Mesothelial cell of epicardium (in vitro differentiated cells): ENCODE results near the gene CCDC34. TPM values are rescaled to one million over a fixed set of nuclear protein-coding genes. Genes with fewer than 3 reads are reported as not detected.

ENCODE experiments used
- DNase-seq, 2 experiments: peaks; one replicate each; pipeline ENCODE4 v3.0.0; 2021; ENCODE audit warnings: low spot score in 2 of 2; ENCODE audit not compliant: unreplicated experiment in 2 of 2
- H3K27ac Mint-ChIP-seq: 2 replicates; pipeline ENCODE4 v1.8.0; 2021; ENCODE audit warnings: mixed read lengths
- H3K27me3 Mint-ChIP-seq: 2 replicates; pipeline ENCODE4 v1.8.0; 2021; ENCODE audit warnings: low read depth, mixed read lengths
- H3K36me3 Mint-ChIP-seq: 2 replicates; pipeline ENCODE4 v1.8.0; 2021; ENCODE audit warnings: mixed read lengths
- H3K4me1 Mint-ChIP-seq: 2 replicates; pipeline ENCODE4 v1.8.0; 2021; ENCODE audit warnings: mixed read lengths
- H3K4me3 Mint-ChIP-seq: 2 replicates; pipeline ENCODE4 v1.8.0; 2021; ENCODE audit warnings: mild to moderate bottlenecking, moderate library complexity, mixed read lengths
- H3K9me3 Mint-ChIP-seq: 2 replicates; pipeline ENCODE4 v1.8.0; 2021; ENCODE audit warnings: mixed read lengths
- total RNA-seq: library from RNA; stranded (reverse); gene quantifications from 3 replicates; pipeline ENCODE4 v1.2.1, GENCODE V29; 2021
- TF ChIP-seq, protein P1 (sequence below): fragments of 200-600 bp; sonication (generic); IDR thresholded peaks from one replicate; pipeline ENCODE4 v1.5.0; 2021; ENCODE audit warnings: antibody characterized with exemption; ENCODE audit not compliant: unreplicated experiment

CCDC34 gene
- total RNA-seq, 1 donor from 2014 or later = 13.9 TPM

DNA sequence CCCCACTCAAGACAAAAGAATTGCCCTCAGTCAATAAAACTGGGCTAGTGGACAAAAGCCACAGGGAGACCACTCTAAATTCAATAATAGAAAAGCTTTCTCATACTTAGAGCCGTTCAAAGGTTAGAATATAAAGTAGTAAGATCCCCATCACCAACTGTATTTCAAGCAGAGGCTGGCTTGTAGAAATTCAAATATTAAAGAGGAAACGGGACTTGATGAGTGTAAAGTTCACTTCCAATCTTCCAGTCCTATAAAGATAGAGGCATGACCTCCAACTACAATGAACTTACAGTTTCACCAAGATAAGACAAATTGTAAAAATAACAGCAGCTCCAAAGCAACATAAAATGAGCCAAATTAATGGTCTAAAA lies 70.4 kb downstream of the CCDC34 start:
- H3K4me3 Mint-ChIP-seq = no peak overlapping the region
- no peak for DNase-seq
- no peak overlapping the region for H3K27ac Mint-ChIP-seq
- peaks cover 18% of the 10 kb centered on the region for H3K4me1 Mint-ChIP-seq
- H3K27me3 Mint-ChIP-seq = no peaks in the 10 kb centered on the region
- peaks cover 25% of the 10 kb centered on the region for H3K9me3 Mint-ChIP-seq
- TF ChIP-seq, protein P1, sequence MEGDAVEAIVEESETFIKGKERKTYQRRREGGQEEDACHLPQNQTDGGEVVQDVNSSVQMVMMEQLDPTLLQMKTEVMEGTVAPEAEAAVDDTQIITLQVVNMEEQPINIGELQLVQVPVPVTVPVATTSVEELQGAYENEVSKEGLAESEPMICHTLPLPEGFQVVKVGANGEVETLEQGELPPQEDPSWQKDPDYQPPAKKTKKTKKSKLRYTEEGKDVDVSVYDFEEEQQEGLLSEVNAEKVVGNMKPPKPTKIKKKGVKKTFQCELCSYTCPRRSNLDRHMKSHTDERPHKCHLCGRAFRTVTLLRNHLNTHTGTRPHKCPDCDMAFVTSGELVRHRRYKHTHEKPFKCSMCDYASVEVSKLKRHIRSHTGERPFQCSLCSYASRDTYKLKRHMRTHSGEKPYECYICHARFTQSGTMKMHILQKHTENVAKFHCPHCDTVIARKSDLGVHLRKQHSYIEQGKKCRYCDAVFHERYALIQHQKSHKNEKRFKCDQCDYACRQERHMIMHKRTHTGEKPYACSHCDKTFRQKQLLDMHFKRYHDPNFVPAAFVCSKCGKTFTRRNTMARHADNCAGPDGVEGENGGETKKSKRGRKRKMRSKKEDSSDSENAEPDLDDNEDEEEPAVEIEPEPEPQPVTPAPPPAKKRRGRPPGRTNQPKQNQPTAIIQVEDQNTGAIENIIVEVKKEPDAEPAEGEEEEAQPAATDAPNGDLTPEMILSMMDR = no peak
- no peaks in the 10 kb centered on the region for H3K36me3 Mint-ChIP-seq

- no peaks in the 10 kb centered on the region for H3K27me3 Mint-ChIP-seq
- H3K4me3 Mint-ChIP-seq = no peak overlapping the region
- peaks cover 25% of the 10 kb centered on the region for H3K9me3 Mint-ChIP-seq
- peaks cover 18% of the 10 kb centered on the region for H3K4me1 Mint-ChIP-seq
- H3K27ac Mint-ChIP-seq = no peak overlapping the region
- TF ChIP-seq, protein P1 = no peak
- no peak for DNase-seq
- H3K36me3 Mint-ChIP-seq = no peaks in the 10 kb centered on the region
Observed at GRCh38 chr11:27291954-27292636, 70.9 kb downstream of the CCDC34 start.

GRCh38 chr11:27291302-27291889 lies 71.6 kb downstream of the CCDC34 start:
- Mint-ChIP-seq H3K9me3 (peaks cover 25% of the 10 kb centered on the region), H3K27me3 (no peaks in the 10 kb centered on the region), H3K4me1 (peaks cover 18% of the 10 kb centered on the region), H3K27ac (no peak overlapping the region), H3K36me3 (no peaks in the 10 kb centered on the region), H3K4me3 (no peak overlapping the region)
- TF ChIP-seq, protein P1 = no peak
- no peak for DNase-seq

- Mint-ChIP-seq H3K4me1 (peaks cover 16% of the 10 kb centered on the region), H3K27ac (no peak overlapping the region), H3K4me3 (no peak overlapping the region), H3K27me3 (no peaks in the 10 kb centered on the region), H3K9me3 (peaks cover 25% of the 10 kb centered on the region), H3K36me3 (no peaks in the 10 kb centered on the region)
- DNase-seq = no peak
- TF ChIP-seq, protein P1 = no peak
Observed at GRCh38 chr11:27290261-27291050, 72.6 kb downstream of the CCDC34 start.

Other genes starting within 250 kb of the CCDC34 start
- 26.8 to 28.2 TPM (median 27.5 TPM) in 3 replicates for gene LGR4, start 109.6 kb upstream of the CCDC34 start, total RNA-seq
- 26.0 to 27.8 TPM (median 26.5 TPM) in 3 replicates for gene LIN7C, start 143.6 kb upstream of the CCDC34 start, total RNA-seq